Adrenal gland (tissue), 12 donors: ENCODE measurements around the gene VAX1. TPM values are rescaled to one million over a fixed set of nuclear protein-coding genes. Genes with fewer than 3 reads are reported as not detected.

ENCODE experiments used
- DNase-seq, 7 donors: peaks; one replicate each; pipeline ENCODE4 v3.0.0-alpha.2; 2019 to 2020
- H3K27ac ChIP-seq, 5 donors: fragments of 200-600 bp; sonication (generic) in 4 of 5; 1 replicate in 3 of 5; 2 replicates in 2 of 5; pipeline versions ENCODE4 v1.5.1 to v1.8.0; 2016 to 2020; ENCODE audit warnings: mild to moderate bottlenecking in 1 of 5
- H3K27me3 ChIP-seq: fragments of 200-600 bp; 2 replicates; pipeline ENCODE4 v1.8.0; 2021
- H3K36me3 ChIP-seq, 2 donors: fragments of 200-600 bp; replicated peaks in 1 of 2; 1 replicate in 1 of 2; 2 replicates in 1 of 2; pipeline versions ENCODE4 v1.5.1 to v1.8.0; 2018 to 2022
- H3K4me1 ChIP-seq, 2 donors: fragments of 200-600 bp; replicated peaks in 1 of 2; 1 replicate in 1 of 2; 2 replicates in 1 of 2; pipeline versions ENCODE4 v1.5.1 to v1.8.0; 2018 to 2021
- H3K4me3 ChIP-seq, 4 donors: fragments of 200-600 bp; sonication (generic) in 3 of 4; one replicate each; pipeline ENCODE4 v1.5.1; 2016 to 2018
- H3K9me3 ChIP-seq, 3 donors: fragments of 200-600 bp; sonication (generic) in 1 of 3; replicated peaks in 1 of 3; 1 replicate in 2 of 3; 2 replicates in 1 of 3; pipeline versions ENCODE4 v1.5.1 to v1.8.0; 2016 to 2021
- POLR2A ChIP-seq, 2 donors: fragments of 450-650 bp; IDR thresholded peaks; one replicate each; pipeline ENCODE4 v1.6.1; 2017; ENCODE audit warnings: antibody characterized with exemption in 2 of 2, mild to moderate bottlenecking in 2 of 2, moderate library complexity in 1 of 2
- WGBS, 4 donors: extraction: QIAGEN DNeasy Blood & Tissue Kit in 2 of 4; methylation state at CpG; one replicate each; pipeline versions ENCODE4 v1.1.5 to v1.1.7; 2013 to 2017; 5-methylcytosine and 5-hydroxymethylcytosine counted together
- intact Hi-C, 2 donors: fragments of 100-400 bp; cut with DNase I; formaldehyde crosslinking; loops; one replicate each; pipeline versions ENCODE4 v1.14.1 to v1.15.0; 2022 to 2023
- polyA plus RNA-seq, 3 donors: library from polyadenylated mRNA; stranded (reverse); fragments of 200-250 nt in 2 of 3; fragments of 350-450 nt in 1 of 3; fragmentation: Illumina TruSeq in 1 of 3; extraction: RNeasy Lipid Tissue Mini Kit (QIAGEN cat#74804) in 1 of 3; gene quantifications; one replicate each; pipeline ENCODE4 v1.2.3, GENCODE V29; 2013 to 2014
- total RNA-seq, 9 donors: library from RNA; depleted of rRNA in 4 of 9; stranded (reverse); fragments of >200 nt in 4 of 9; fragments of 120-200 nt in 1 of 9; fragmentation: NEBNext Ultra II Directional in 1 of 9; extraction: Animal tissue kit (Norgen Biotek cat#: 25700) in 1 of 9; gene quantifications; one replicate each; pipeline versions ENCODE4 v1.1.0 to v1.2.4, GENCODE V29; 2013 to 2023
- TF ChIP-seq, protein P1 (sequence below), 6 experiments: fragments of 450-650 bp in 4 of 6; fragments of 200-600 bp in 2 of 6; sonication (generic) in 1 of 6; IDR thresholded peaks; 1 replicate in 5 of 6; 2 replicates in 1 of 6; pipeline versions ENCODE4 v1.5.1 to v1.8.0; 2016 to 2021; ENCODE audit warnings: antibody characterized with exemption in 6 of 6, mild to moderate bottlenecking in 2 of 6, moderate library complexity in 1 of 6
- donor health status: healthy with polysubstance abuse.
- donor health status: Bipolar disorder and iron deficiency.
- donor health status: DM: yes; HTN: yes; CAD: no.
- donor health status: DM: no; HTN: no; CAD: no.
- donor health status: DM: no; HTN: no; CAD: no.
- donor health status: DM: yes; HTN: yes; CAD: no.

The VAX1 gene
- total and polyA plus RNA-seq, 12 donors, result not detected

DNA sequence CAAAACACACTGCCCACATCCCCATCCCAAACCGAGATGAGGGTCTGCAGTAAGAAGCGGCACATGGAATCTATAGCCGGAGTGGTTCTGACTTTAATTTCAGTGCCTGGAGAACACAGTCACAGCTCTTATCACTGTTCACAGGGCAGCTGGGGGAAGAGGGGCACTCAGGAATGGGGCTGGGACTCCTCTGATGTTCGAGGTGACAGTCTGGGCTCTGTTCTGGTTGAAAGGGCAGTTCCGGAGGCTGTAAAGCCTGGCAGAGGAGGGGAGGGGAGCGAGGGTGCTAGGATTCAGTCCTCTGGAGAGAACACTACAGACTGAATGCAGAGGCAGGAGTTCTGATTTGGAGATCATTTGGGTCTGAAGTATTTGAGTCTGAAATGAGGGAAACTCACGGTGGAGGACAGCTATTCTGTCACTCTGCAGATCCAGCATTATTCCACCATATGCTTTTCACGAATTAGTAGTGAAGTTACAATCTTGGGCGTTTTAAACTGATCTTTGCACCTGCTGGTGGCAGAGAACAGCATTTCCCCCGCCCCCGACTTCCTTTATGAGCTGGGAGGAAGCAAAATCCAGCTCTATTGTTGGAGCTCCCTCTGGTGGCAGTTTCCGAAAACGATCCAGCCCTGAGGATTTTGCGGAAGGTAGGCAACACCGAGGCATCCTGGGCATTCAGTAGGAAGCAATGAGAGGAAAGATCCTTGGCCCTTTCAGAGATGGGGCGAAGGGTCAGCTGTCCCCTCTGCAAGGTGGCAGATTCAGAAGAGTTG is 36.6 kb upstream of the VAX1 start:
- WGBS, 4 donors, result 7 to 12% (median 9%) methylated on average over 13 to 16 of the region's 16 CpGs
- H3K4me1 ChIP-seq, result peaks cover 0 to 9% of the 10 kb centered on the region in 2 donors
- no peaks in the 10 kb centered on the region for H3K9me3 ChIP-seq
- TF ChIP-seq, protein P1, sequence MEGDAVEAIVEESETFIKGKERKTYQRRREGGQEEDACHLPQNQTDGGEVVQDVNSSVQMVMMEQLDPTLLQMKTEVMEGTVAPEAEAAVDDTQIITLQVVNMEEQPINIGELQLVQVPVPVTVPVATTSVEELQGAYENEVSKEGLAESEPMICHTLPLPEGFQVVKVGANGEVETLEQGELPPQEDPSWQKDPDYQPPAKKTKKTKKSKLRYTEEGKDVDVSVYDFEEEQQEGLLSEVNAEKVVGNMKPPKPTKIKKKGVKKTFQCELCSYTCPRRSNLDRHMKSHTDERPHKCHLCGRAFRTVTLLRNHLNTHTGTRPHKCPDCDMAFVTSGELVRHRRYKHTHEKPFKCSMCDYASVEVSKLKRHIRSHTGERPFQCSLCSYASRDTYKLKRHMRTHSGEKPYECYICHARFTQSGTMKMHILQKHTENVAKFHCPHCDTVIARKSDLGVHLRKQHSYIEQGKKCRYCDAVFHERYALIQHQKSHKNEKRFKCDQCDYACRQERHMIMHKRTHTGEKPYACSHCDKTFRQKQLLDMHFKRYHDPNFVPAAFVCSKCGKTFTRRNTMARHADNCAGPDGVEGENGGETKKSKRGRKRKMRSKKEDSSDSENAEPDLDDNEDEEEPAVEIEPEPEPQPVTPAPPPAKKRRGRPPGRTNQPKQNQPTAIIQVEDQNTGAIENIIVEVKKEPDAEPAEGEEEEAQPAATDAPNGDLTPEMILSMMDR (IDR thresholded peaks at IDR 0.05), result peak; percentile 74 to 83 (median 78)
- no peak for TF ChIP-seq POLR2A (IDR thresholded peaks at IDR 0.05)
- intact Hi-C loops, result loop anchor here in 1 of 2 donors (5.0 kb wide), 1 partner anchor 487 kb away; no protein-coding TSS in a partner anchor
- H3K36me3 ChIP-seq, result no peaks in the 10 kb centered on the region
- H3K27me3 ChIP-seq, result peaks cover 45% of the 10 kb centered on the region
- peak overlapping the region in 1 of 4 donors; percentile 27 for H3K4me3 ChIP-seq
- DNase-seq, result peak; percentile 66 to 92 (median 75)
- no peak overlapping the region for H3K27ac ChIP-seq

DNA sequence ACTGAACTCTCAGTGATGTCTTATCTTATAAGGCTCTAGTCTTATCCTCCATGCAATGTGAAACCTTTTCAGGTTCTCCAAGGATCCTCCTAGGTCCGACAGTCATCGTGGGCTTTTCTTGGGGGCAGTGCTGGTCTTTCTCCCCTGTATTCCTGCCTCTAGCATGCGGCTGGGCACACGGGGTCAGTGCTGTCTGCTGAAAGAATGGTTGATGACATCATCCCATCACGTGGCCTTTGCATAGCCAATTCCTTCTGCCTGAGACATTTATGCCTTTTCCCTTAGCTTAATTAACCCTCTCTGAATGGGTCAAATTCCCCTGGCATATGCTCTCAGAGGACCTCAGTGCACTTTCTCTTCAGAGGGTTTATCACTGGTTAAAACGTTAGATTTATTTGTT is 32.2 kb upstream of the VAX1 start:
- no peaks in the 10 kb centered on the region for H3K36me3 ChIP-seq
- DNase-seq, result no peak
- peaks cover 88% of the 10 kb centered on the region for H3K27me3 ChIP-seq
- WGBS, 4 donors, result 11 to 15% (median 14%) methylated on average over 6 of the region's 6 CpGs
- no peak for TF ChIP-seq POLR2A (IDR thresholded peaks at IDR 0.05)
- TF ChIP-seq, protein P1 (IDR thresholded peaks at IDR 0.05), result no peak
- no peaks in the 10 kb centered on the region for H3K9me3 ChIP-seq
- H3K4me1 ChIP-seq, result peaks cover 5 to 26% of the 10 kb centered on the region in 2 donors
- no peak overlapping the region for H3K4me3 ChIP-seq
- no peak overlapping the region for H3K27ac ChIP-seq
- intact Hi-C loops, result no loop called here

DNA sequence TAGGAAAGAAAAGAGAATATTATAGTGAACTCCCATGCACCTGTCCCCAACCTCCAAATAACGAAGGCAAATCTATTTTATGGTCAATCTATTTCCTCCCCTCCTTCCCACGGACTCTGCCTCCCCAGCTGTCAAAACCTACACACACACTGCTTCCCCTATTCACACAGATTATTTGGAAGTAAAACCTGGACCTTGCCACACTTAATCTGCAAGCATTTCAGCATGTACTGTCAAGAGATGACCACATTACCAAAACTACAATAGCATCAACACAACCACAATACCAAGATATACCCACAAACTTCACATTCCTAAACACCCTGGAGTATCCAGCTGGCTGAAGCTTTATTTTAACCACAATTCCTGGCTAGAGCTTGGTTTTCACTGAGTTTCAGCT is 31.4 kb upstream of the VAX1 start:
- no peak for DNase-seq
- no peaks in the 10 kb centered on the region for H3K36me3 ChIP-seq
- no peaks in the 10 kb centered on the region for H3K9me3 ChIP-seq
- H3K4me1 ChIP-seq, result peaks cover 5 to 28% of the 10 kb centered on the region in 2 donors
- no peak overlapping the region for H3K27ac ChIP-seq
- no peak overlapping the region for H3K4me3 ChIP-seq
- intact Hi-C loops, result loop anchor here (2.0 to 5.0 kb wide), 2 partner anchors 372 to 373 kb away; no protein-coding TSS in a partner anchor
- 32 to 65% (median 45%) methylated on average over 2 of the region's 2 CpGs for WGBS, 4 donors
- peaks cover 96% of the 10 kb centered on the region for H3K27me3 ChIP-seq
- no peak for TF ChIP-seq POLR2A (IDR thresholded peaks at IDR 0.05)
- TF ChIP-seq, protein P1 (IDR thresholded peaks at IDR 0.05), result no peak

DNA sequence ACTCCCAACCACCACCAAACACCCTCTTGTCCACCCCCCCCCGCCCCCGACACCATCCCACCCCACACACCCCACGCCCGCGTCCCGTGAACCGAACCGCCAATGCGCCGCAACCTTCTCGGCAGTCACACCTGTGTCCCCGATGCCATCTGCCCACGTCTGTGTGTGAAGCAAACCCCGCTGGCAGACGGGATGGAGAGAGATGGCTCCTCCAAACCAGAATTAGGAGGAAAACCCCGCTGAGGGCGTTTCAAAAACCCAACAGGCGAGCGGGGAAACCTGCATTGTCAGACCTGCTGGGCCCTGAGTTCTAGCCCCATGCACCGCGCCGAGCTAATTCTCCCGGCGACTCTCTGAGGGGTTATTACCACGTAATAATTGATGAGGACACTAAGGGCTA is 30.7 kb upstream of the VAX1 start:
- TF ChIP-seq, protein P1 (IDR thresholded peaks at IDR 0.05), result no peak
- TF ChIP-seq POLR2A (IDR thresholded peaks at IDR 0.05), result no peak
- Histone ChIP-seq H3K36me3 (no peaks in the 10 kb centered on the region), H3K27ac (no peak overlapping the region), H3K4me1 (peaks cover 5 to 28% of the 10 kb centered on the region in 2 donors), H3K27me3 (peaks cover 99% of the 10 kb centered on the region), H3K4me3 (no peak overlapping the region), H3K9me3 (no peaks in the 10 kb centered on the region)
- intact Hi-C loops, result loop anchor here (2.0 to 5.0 kb wide), 2 partner anchors 371 to 372 kb away; no protein-coding TSS in a partner anchor
- 8 to 22% (median 14%) methylated on average over 3 to 25 of the region's 25 CpGs for WGBS, 4 donors
- no peak for DNase-seq
